Caco-2 (cell line): ENCODE results near the gene SLC23A1. TPM values are rescaled to one million over a fixed set of nuclear protein-coding genes. Genes with fewer than 3 reads are reported as not detected.

ENCODE experiments used
- BruUV-seq: library from RNA; stranded (reverse); fragments of 400-500 nt; replicated peaks from 2 replicates; lab custom pipeline; 2021; lab: Mats Ljungman, UMichigan
- CTCF ChIA-PET: fragments of 300-600 bp; sonication (Branson Sonifier 250); formaldehyde crosslinking; loops from one replicate; lab custom pipeline; 2022; ENCODE audit warnings: antibody characterized with exemption; lab: Charles Lee
- POLR2A ChIA-PET: fragments of 300-600 bp; sonication (Branson Sonifier 250); formaldehyde crosslinking; loops from one replicate; lab custom pipeline; 2022; ENCODE audit warnings: antibody characterized with exemption; lab: Charles Lee
- DNase-seq, 2 experiments: peaks; one replicate each; pipeline versions ENCODE4 v3.0.0 to v3.0.0-alpha.2; 2020 to 2022
- H3K27me3 ChIP-seq: replicated peaks from 2 replicates; pipeline ENCODE4 v1.6.0; 2011; ENCODE audit warnings: low read length; ENCODE audit not compliant: control insufficient read depth, insufficient read depth
- H3K36me3 ChIP-seq: 2 replicates; pipeline ENCODE4 v1.5.1; 2011; ENCODE audit warnings: low read length; ENCODE audit not compliant: control insufficient read depth, insufficient read depth
- H3K4me1 ChIP-seq: fragments of 250-450 bp; sonication (Bioruptor Pico); 2 replicates; pipeline ENCODE4 v1.5.1; 2020; ENCODE audit warnings: mild to moderate bottlenecking
- H3K4me3 ChIP-seq: 2 replicates; pipeline ENCODE4 v1.5.1; 2011; ENCODE audit warnings: low read depth, mild to moderate bottlenecking, control low read depth, low read length
- H3K9me3 ChIP-seq: fragments of 250-450 bp; sonication (Bioruptor Pico); 2 replicates; pipeline ENCODE4 v1.5.1; 2020; ENCODE audit warnings: mild to moderate bottlenecking, moderate library complexity
- H3K27ac Mint-ChIP-seq: one replicate; pipeline ENCODE4 v1.8.0; 2022; ENCODE audit warnings: mixed read lengths; ENCODE audit not compliant: unreplicated experiment
- H3K27me3 Mint-ChIP-seq: one replicate; pipeline ENCODE4 v1.8.0; 2022; ENCODE audit warnings: mixed read lengths; ENCODE audit not compliant: insufficient read depth, unreplicated experiment
- H3K36me3 Mint-ChIP-seq: one replicate; pipeline ENCODE4 v1.8.0; 2022; ENCODE audit warnings: mild to moderate bottlenecking, mixed read lengths; ENCODE audit not compliant: insufficient read depth, unreplicated experiment
- H3K4me1 Mint-ChIP-seq: one replicate; pipeline ENCODE4 v1.8.0; 2022; ENCODE audit warnings: low read depth, mixed read lengths; ENCODE audit not compliant: unreplicated experiment
- H3K4me3 Mint-ChIP-seq: one replicate; pipeline ENCODE4 v1.8.0; 2022; ENCODE audit warnings: mild to moderate bottlenecking, moderate library complexity, mixed read lengths; ENCODE audit not compliant: unreplicated experiment
- H3K9me3 Mint-ChIP-seq: one replicate; pipeline ENCODE4 v1.8.0; 2022; ENCODE audit warnings: mixed read lengths; ENCODE audit not compliant: unreplicated experiment
- intact Hi-C: fragments of 100-400 bp; cut with micrococcal nuclease; formaldehyde crosslinking; loops from one replicate; pipeline ENCODE4 v1.10.0; 2022; ENCODE audit not compliant: unreplicated experiment
- total RNA-seq: library from RNA; stranded (reverse); gene quantifications from 2 replicates; pipeline ENCODE4 v1.2.3, GENCODE V29; 2022
- TF ChIP-seq, protein P1 (sequence below), 2 experiments: fragments of 200-600 bp in 1 of 2; IDR thresholded peaks; 1 replicate in 1 of 2; 2 replicates in 1 of 2; pipeline versions ENCODE4 v1.5.1 to v1.8.0; 2011 to 2022; ENCODE audit warnings: antibody characterized with exemption in 1 of 2, control low read depth in 1 of 2, inconsistent platforms in 1 of 2, low read depth in 1 of 2, low read length in 1 of 2, mild to moderate bottlenecking in 1 of 2, moderate library complexity in 1 of 2; ENCODE audit not compliant: insufficient read depth in 1 of 2, severe bottlenecking in 1 of 2, unreplicated experiment in 1 of 2

Gene SLC23A1
- total RNA-seq, 1 experiment from 2014 or later = 20.4 TPM

DNA sequence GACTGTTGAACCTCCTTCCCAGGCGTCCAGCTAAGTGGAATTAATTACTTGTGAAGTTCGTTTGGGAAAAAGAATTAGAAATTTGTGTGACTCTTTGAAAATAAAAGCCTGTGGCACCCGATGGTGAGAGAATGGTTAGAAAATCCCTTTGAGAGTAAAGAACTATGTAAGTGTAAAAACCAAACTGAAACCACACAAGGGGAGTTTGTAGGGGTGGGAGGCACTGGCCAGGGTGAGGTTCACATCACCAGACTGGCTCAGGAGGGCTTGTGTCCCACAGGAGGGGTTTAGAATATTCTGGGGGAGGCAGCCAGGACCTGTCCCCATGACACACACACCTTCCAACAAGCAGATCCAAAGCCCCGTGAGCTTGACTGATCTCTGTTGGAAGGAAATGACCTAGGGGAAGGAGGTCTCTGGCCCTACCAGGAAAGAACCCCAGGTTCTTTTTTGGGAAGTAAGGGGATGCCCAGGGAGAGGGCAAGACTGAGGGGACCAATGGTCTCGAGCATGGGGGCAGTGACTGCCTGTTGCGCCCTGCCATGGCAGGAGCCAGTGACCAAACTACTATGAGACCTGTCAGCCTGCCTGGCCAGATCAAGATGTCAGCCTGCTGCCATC is 16.5 kb upstream of the SLC23A1 start:
- Mint-ChIP-seq H3K4me1 (peaks cover 11% of the 10 kb centered on the region), H3K4me3 (no peak overlapping the region)
- POLR2A ChIA-PET = no interaction called here

DNA sequence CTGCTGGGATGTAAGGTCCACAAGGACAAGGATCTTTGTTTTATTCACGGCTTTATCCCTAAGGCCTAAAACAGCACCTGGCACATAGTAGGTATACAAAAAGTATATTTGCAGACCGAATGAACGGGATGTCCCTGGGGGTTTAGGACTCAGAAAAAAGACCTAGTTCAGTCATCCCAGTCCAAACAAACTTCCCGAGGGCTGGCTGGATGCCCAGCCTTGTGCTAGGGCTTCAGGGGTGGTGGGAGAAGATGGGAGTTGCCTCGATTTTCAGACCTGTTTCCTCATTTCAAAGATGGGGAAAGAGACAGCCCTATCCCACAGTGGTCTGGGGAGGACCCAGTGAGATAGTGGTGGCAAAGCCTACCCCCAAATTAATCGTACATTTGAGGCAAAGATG is 14.8 kb upstream of the SLC23A1 start:
- Histone ChIP-seq H3K27me3 (no peaks in the 10 kb centered on the region), H3K9me3 (no peaks in the 10 kb centered on the region), H3K4me3 (no peak overlapping the region), H3K4me1 (peaks cover 6% of the 10 kb centered on the region; the same call in 1 of the 2 replicates), H3K36me3 (no peaks in the 10 kb centered on the region; the same call in 1 of the 2 replicates)
- Mint-ChIP-seq H3K36me3 (peaks cover 16% of the 10 kb centered on the region), H3K27ac (no peak overlapping the region), H3K4me3 (no peak overlapping the region), H3K9me3 (no peaks in the 10 kb centered on the region), H3K27me3 (no peaks in the 10 kb centered on the region), H3K4me1 (peaks cover 6% of the 10 kb centered on the region)
- intact Hi-C loops = no loop called here
- ChIA-PET CTCF (no interaction called here), POLR2A (no interaction called here)
- DNase-seq = no peak
- TF ChIP-seq, protein P1, sequence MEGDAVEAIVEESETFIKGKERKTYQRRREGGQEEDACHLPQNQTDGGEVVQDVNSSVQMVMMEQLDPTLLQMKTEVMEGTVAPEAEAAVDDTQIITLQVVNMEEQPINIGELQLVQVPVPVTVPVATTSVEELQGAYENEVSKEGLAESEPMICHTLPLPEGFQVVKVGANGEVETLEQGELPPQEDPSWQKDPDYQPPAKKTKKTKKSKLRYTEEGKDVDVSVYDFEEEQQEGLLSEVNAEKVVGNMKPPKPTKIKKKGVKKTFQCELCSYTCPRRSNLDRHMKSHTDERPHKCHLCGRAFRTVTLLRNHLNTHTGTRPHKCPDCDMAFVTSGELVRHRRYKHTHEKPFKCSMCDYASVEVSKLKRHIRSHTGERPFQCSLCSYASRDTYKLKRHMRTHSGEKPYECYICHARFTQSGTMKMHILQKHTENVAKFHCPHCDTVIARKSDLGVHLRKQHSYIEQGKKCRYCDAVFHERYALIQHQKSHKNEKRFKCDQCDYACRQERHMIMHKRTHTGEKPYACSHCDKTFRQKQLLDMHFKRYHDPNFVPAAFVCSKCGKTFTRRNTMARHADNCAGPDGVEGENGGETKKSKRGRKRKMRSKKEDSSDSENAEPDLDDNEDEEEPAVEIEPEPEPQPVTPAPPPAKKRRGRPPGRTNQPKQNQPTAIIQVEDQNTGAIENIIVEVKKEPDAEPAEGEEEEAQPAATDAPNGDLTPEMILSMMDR (IDR thresholded peaks at IDR 0.05; ENCODE audit: insufficient read depth in 1 of 2, low read depth in 1 of 2, low read length in 1 of 2, severe bottlenecking in 1 of 2, unreplicated experiment in 1 of 2) = no peak
- no TSS peak for BruUV-seq

More for the DNA sequence above, 16.5 kb upstream of the SLC23A1 start:
- no peak overlapping the region for H3K4me3 ChIP-seq
- H3K9me3 ChIP-seq = no peaks in the 10 kb centered on the region
- intact Hi-C loops = no loop called here
- Mint-ChIP-seq H3K36me3 (peaks cover 19% of the 10 kb centered on the region), H3K27ac (no peak overlapping the region), H3K27me3 (no peaks in the 10 kb centered on the region), H3K9me3 (no peaks in the 10 kb centered on the region)
- TF ChIP-seq, protein P1 (IDR thresholded peaks at IDR 0.05; ENCODE audit: insufficient read depth in 1 of 2, low read depth in 1 of 2, low read length in 1 of 2, severe bottlenecking in 1 of 2, unreplicated experiment in 1 of 2) = no peak
- no peak for DNase-seq
- CTCF ChIA-PET = no interaction called here
- no TSS peak for BruUV-seq
- H3K36me3 ChIP-seq = no peaks in the 10 kb centered on the region; the same call in 1 of the 2 replicates
- H3K27me3 ChIP-seq = no peaks in the 10 kb centered on the region
- 0 out of 2 replicates have a peak, but pooled peaks cover 4% of the 10 kb centered on the region for H3K4me1 ChIP-seq

DNA sequence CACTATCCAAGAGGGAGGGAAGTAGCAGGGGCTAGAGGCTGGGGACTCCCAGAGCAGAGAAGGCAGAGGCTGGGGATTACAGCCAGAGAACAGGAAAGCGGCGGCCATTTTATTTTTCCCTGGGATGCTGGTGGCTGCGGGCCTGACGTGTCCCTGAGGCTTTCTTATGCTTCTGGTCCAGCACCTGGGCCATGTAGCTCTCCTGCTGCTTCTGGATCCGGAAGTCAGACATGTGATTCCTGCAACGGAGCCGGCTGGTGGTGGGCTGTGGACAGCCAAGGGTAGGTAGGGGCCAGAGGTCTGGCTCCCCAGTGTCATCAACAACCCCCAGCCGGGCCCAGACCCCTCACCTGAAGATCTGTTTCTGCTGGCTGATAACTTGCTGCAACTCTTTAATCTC is 13.6 kb upstream of the SLC23A1 start:
- H3K36me3 Mint-ChIP-seq = peaks cover 19% of the 10 kb centered on the region
- no peaks in the 10 kb centered on the region for H3K27me3 Mint-ChIP-seq
- peaks cover 4% of the 10 kb centered on the region for H3K4me1 Mint-ChIP-seq
- intact Hi-C loops = no loop called here
- Histone ChIP-seq H3K4me1 (peaks cover 14% of the 10 kb centered on the region), H3K9me3 (no peaks in the 10 kb centered on the region), H3K36me3 (no peaks in the 10 kb centered on the region; the same call in 1 of the 2 replicates), H3K4me3 (no peak overlapping the region), H3K27me3 (no peaks in the 10 kb centered on the region)
- CTCF ChIA-PET = no interaction called here
- H3K4me3 Mint-ChIP-seq = no peak overlapping the region
- TF ChIP-seq, protein P1 (IDR thresholded peaks at IDR 0.05; ENCODE audit: insufficient read depth in 1 of 2, low read depth in 1 of 2, low read length in 1 of 2, severe bottlenecking in 1 of 2, unreplicated experiment in 1 of 2) = no peak
- no peaks in the 10 kb centered on the region for H3K9me3 Mint-ChIP-seq
- DNase-seq = no peak
- H3K27ac Mint-ChIP-seq = no peak overlapping the region
- no TSS peak for BruUV-seq
- POLR2A ChIA-PET = no interaction called here
